HL-60 (cell line): ENCODE measurements around the gene CTCF.

Experiments used
- CTCF ChIP-seq: IDR thresholded peaks from one replicate; pipeline ENCODE4 v1.5.1; 2011; ENCODE audit warnings: low read length, control low read depth, inconsistent platforms; ENCODE audit not compliant: insufficient read depth
- GABPA ChIP-seq: IDR thresholded peaks from 2 replicates; pipeline ENCODE4 v1.6.1; 2012; ENCODE audit warnings: low read depth
- POLR2AphosphoS5 ChIP-seq: IDR thresholded peaks from 2 replicates; pipeline ENCODE4 v1.6.1; 2012; ENCODE audit warnings: low read depth
- REST ChIP-seq: IDR thresholded peaks from 2 replicates; pipeline ENCODE4 v1.6.1; 2012; ENCODE audit warnings: low read depth; ENCODE audit not compliant: insufficient replicate concordance
- SPI1 ChIP-seq: IDR thresholded peaks from 2 replicates; pipeline ENCODE4 v1.6.1; 2012; ENCODE audit warnings: low read depth, mild to moderate bottlenecking, borderline replicate concordance

DNA sequence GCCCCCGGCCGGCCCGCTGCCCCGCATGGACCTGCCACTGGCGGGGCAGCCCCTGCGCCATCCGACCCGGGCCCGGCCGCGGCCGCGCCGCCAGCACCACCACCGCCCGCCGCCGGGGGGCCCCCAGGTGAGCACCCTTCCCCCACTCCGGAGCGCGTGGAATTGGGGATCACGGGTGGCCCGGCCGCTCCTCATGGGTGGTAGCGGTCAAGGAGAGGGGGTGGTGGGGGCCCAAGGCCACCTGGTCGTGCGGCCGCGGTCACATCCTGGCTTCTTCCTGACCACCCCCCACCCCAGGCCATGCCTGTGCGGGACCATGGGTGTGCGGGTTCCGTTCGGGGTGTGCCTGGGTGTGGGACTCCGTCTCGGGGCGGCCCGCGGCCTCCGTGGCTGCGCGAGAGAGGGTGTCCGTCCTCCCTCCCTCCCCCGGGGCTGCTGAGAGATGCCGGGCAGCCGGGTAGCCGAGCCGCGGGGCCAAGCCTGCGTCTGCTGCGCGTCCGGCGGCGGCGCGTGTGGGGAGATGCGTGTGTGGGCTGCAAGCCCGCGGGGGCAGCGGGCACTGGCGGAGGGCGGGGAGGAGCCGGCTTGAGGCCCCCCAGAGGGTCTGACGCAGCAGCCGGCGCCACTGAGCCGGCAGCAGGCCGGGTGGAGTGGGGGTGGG lies 90.9 kb downstream of the CTCF start:
- no peak for TF ChIP-seq CTCF
- TF ChIP-seq POLR2AphosphoS5 = no peak
- no peak for TF ChIP-seq REST
- TF ChIP-seq GABPA = no peak
- TF ChIP-seq SPI1 = no peak
